Subcutaneous adipose tissue (tissue), 4 donors: ENCODE data around the gene FHOD3. TPM values are rescaled to one million over a fixed set of nuclear protein-coding genes. Genes with fewer than 3 reads are reported as not detected.

Experiments
- CTCF ChIP-seq: fragments of 450-650 bp; IDR thresholded peaks from one replicate; pipeline ENCODE4 v1.5.1; 2016; ENCODE audit warnings: low read depth, mild to moderate bottlenecking, control low read depth, antibody characterized with exemption, moderate library complexity
- total RNA-seq, 4 donors: library from RNA; depleted of rRNA; stranded (reverse); fragments of >200 nt; gene quantifications; one replicate each; pipeline ENCODE4 v1.1.0, GENCODE V29; 2016

FHOD3 gene
- total RNA-seq, 4 donors from 2014 or later: 1.5 to 5.4 (median 3.3) TPM

- TF ChIP-seq CTCF: no peak
Measured at GRCh38 chr18:36302676-36303075, 5.2 kb downstream of the FHOD3 start.

GRCh38 chr18:36303211-36303844 is 5.8 kb downstream of the FHOD3 start:
- TF ChIP-seq CTCF: no peak

GRCh38 chr18:36304723-36305122 is 7.2 kb downstream of the FHOD3 start:
- TF ChIP-seq CTCF: no peak

GRCh38 chr18:36305375-36305774 is 7.9 kb downstream of the FHOD3 start:
- no peak for TF ChIP-seq CTCF

GRCh38 chr18:36307513-36307912 is 10.0 kb downstream of the FHOD3 start:
- no peak for TF ChIP-seq CTCF

GRCh38 chr18:36308711-36309435 is 11.4 kb downstream of the FHOD3 start:
- TF ChIP-seq CTCF: no peak

- TF ChIP-seq CTCF: no peak
Measured at GRCh38 chr18:36309436-36310391, 12.2 kb downstream of the FHOD3 start.
